GM12892 (cell line): ENCODE results near the gene LRIG3. TPM values are rescaled to one million over a fixed set of nuclear protein-coding genes. Genes with fewer than 3 reads are reported as not detected.

Experiments
- DNase-seq: peaks from one replicate; pipeline ENCODE4 v3.0.0; 2011; ENCODE audit not compliant: insufficient read length
- FAIRE-seq: peaks from 2 replicates; lab custom pipeline; 2011; peaks lifted over from hg19 to GRCh38; lab: Jason Lieb, UNC
- POLR2A ChIP-seq: IDR thresholded peaks from 2 replicates; pipeline ENCODE4 v1.6.1; 2011; ENCODE audit warnings: low read depth, low read length, control low read depth
- POLR2AphosphoS5 ChIP-seq: IDR thresholded peaks from 2 replicates; pipeline ENCODE4 v1.6.1; 2011; ENCODE audit warnings: low read depth, low read length, control low read depth
- TAF1 ChIP-seq: IDR thresholded peaks from 2 replicates; pipeline ENCODE4 v1.6.1; 2011; ENCODE audit warnings: low read depth, mild to moderate bottlenecking, control low read depth, low read length, borderline replicate concordance
- polyA plus RNA-seq: library from polyadenylated mRNA; unstranded; fragments of >200 nt; gene quantifications from one replicate; pipeline ENCODE4 v1.2.1, GENCODE V29; 2012; ENCODE audit warnings: missing spikeins, inconsistent platforms; ENCODE audit not compliant: missing spikeins

Gene LRIG3, protein sequence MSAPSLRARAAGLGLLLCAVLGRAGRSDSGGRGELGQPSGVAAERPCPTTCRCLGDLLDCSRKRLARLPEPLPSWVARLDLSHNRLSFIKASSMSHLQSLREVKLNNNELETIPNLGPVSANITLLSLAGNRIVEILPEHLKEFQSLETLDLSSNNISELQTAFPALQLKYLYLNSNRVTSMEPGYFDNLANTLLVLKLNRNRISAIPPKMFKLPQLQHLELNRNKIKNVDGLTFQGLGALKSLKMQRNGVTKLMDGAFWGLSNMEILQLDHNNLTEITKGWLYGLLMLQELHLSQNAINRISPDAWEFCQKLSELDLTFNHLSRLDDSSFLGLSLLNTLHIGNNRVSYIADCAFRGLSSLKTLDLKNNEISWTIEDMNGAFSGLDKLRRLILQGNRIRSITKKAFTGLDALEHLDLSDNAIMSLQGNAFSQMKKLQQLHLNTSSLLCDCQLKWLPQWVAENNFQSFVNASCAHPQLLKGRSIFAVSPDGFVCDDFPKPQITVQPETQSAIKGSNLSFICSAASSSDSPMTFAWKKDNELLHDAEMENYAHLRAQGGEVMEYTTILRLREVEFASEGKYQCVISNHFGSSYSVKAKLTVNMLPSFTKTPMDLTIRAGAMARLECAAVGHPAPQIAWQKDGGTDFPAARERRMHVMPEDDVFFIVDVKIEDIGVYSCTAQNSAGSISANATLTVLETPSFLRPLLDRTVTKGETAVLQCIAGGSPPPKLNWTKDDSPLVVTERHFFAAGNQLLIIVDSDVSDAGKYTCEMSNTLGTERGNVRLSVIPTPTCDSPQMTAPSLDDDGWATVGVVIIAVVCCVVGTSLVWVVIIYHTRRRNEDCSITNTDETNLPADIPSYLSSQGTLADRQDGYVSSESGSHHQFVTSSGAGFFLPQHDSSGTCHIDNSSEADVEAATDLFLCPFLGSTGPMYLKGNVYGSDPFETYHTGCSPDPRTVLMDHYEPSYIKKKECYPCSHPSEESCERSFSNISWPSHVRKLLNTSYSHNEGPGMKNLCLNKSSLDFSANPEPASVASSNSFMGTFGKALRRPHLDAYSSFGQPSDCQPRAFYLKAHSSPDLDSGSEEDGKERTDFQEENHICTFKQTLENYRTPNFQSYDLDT
- 2.7 TPM for polyA plus RNA-seq

DNA sequence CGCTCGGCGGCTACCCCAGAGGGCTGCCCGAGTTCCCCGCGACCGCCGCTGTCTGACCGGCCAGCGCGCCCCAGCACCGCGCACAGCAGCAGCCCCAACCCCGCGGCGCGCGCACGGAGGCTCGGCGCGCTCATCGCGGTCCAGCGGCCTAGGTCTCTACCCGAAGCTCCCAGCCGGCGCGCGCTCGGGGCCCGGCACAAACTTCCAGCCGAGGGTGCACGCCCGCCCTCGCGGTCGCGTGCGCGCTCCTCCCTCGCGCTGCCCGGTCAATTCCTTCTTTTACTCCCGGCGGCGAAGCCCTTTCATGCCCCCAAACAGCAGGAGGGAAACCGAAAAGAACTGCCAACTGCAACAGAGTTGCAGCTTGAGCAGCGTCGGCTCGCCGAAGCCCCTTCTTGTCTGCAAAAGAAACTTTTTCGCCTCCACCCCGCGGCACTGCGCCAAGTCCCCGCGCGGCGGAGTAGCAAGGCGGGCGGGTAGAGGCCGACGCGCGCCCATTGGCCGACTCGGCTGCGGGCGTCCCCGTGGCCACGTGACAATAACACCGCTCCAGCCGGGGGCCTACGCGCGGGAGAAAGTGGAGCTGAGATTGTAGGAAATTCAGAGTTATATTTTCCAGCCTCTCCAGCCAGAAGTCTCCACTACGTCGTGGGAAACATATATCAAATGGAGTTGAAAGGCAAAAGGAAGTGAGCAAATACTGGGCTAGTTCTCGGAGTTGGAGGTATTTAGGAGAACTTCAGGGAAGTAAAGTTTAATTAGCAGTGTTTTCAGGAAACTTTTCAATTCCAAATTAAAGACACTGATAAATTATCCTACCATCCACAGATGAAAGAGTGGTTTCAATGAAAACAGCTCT lies at the start of gene LRIG3:
TSS of gene LRIG3 (minus strand) at position 403 of the 859 bp plus-strand sequence. CDS start at position 134, 269 bp downstream.
- TF ChIP-seq POLR2A: no peak; the same call in 1 of the 2 replicates
- no peak for TF ChIP-seq TAF1
- no peak for TF ChIP-seq POLR2AphosphoS5
- DNase-seq: peak; percentile 32
- FAIRE-seq: peak; percentile 44

DNA sequence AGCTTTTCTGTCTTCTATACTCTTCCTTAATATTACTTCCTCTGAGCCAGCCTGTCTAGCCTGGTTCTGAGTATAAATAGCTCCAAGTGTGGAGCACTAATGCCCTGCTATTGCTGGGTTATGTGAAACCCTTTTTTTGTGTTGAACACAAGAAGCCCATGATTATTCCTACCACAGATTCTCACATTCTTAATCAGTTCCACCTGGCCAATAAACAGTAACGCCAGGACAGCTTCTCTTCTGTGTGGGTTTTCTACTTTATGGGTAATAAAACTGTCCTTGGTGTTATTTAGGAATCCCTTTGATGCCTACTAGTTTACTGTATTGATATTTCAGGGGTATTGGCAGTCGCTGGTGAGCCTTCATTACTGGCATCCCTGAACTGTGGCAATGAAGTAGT lies 48.9 kb upstream of the LRIG3 start:
- DNase-seq: no peak

DNA sequence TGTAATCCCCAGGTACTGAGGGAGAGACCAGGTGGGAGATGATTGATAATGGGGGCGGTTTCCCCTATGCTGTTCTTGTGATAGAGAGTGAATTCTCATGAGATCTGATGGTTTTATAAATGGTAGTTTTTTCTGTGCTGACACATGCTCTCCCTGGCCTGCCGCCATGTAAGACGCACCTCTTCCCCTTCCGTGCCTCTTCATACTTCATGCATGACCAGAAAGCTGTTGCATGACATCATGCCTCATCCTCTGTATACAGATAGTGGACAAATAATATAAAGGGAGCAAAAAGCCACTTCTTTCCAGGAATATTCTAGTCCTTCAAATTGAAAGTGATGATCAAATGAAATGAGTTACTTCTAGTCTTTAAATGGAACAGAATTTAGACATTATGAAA lies 47.3 kb upstream of the LRIG3 start:
- TF ChIP-seq POLR2AphosphoS5 (no peak), TAF1 (no peak), POLR2A (no peak)
- FAIRE-seq: no peak
- DNase-seq: no peak

More for the DNA sequence above, 48.9 kb upstream of the LRIG3 start:
- TF ChIP-seq TAF1 (no peak), POLR2AphosphoS5 (no peak), POLR2A (no peak)
- no peak for FAIRE-seq

DNA sequence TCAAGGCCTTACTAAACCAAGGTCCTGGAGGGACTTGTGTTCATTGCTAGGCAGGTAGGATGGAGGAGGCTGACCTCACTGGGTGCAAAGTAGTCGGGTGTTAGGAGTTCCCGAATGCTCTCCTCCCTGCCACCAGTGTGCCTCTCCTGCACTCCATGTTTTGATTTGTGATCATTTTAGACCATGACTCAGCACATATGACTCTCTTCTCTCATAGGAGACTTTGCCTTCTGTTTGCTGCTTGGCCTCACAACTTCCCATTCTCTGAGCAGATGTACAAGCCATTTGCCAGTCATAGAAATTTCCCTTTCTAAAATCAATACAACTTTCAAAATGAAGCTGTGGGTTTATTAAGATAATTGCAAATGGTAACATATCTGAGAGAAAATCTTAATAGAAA lies 46.6 kb upstream of the LRIG3 start:
- no peak for FAIRE-seq
- DNase-seq: no peak
- no peak for TF ChIP-seq POLR2A
- no peak for TF ChIP-seq TAF1
- TF ChIP-seq POLR2AphosphoS5: no peak

DNA sequence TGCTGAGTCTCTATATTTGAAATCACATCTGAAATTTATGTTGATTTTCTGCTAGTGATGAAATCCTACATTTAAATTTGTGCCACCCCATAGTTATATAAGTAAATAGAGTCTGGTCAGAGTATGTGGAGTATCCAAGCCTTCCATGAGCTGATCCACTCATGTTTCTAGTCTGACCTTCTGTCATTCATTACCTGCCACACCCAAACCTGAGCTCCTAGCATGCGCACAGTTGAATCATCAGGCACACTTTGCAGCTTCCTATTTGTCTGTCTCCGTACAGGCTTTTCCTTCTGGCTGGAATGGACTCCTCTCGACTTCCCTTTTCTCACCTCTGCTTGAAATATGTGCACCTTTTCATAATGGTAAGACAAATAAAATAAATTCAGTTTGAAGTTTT lies 45.3 kb upstream of the LRIG3 start:
- TF ChIP-seq POLR2A (no peak), POLR2AphosphoS5 (no peak), TAF1 (no peak)
- DNase-seq: no peak
- no peak for FAIRE-seq

DNA sequence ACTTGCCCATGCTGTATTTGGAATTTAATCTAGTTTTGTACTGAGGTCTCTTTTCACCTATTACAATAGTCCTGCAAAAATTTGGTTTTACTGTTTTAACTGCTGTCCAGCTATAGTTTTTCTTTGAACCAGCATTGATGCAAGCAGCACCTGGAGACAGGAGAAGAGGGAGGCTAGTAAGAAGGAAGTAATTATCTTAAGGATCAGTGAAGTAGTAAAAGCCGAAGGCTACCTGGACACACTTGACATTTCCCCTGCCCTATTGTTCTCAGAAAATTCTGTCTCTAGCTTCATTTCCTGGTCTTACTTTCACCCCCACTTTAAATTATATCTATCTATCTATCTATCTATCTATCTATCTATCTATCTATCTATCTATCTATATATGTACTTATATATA lies 43.5 kb upstream of the LRIG3 start:
- no peak for DNase-seq
- no peak for FAIRE-seq
- TF ChIP-seq POLR2A (no peak), TAF1 (no peak), POLR2AphosphoS5 (no peak)

DNA sequence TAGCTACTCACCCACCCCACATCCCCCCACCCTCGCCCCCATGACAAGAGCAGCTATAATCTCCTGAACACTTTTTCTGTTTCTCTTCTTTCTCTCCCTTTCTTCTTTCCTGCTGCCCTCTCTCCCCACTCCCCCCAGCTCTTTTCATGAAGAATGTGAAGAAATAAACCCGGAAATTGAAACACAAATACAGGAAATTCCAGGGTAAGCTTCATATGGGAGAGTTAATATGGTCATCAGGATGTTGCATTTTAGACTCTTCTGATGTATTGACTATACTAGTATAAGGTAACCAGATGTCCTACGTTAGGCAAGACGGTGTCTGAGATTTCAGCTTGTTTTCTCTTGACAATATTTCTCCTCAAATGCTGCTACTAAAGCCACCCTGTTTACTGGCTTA lies 41.6 kb upstream of the LRIG3 start:
- FAIRE-seq (no peak), DNase-seq (no peak)
- TF ChIP-seq POLR2A (no peak), POLR2AphosphoS5 (no peak), TAF1 (no peak)

DNA sequence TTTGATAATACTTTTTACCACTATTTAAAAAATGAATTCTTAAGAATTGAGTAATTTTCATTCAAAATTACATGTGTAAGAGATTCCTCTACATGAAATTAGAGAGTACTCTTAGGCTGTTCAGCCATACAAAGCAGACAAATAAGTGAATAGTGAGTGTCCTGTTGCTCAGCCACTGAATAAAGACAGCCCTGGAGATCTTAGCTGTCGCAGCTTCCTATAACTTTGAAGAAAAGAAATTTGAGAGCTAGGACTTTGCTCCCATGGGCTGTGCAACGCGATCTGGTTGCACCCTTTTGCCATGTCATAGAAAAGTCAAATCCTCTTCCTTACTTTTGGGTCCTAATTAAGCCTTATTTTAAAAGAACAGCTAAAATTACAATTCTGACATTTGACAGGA lies 40.9 kb upstream of the LRIG3 start:
- TF ChIP-seq POLR2AphosphoS5 (no peak), TAF1 (no peak), POLR2A (no peak)
- no peak for DNase-seq
- no peak for FAIRE-seq

DNA sequence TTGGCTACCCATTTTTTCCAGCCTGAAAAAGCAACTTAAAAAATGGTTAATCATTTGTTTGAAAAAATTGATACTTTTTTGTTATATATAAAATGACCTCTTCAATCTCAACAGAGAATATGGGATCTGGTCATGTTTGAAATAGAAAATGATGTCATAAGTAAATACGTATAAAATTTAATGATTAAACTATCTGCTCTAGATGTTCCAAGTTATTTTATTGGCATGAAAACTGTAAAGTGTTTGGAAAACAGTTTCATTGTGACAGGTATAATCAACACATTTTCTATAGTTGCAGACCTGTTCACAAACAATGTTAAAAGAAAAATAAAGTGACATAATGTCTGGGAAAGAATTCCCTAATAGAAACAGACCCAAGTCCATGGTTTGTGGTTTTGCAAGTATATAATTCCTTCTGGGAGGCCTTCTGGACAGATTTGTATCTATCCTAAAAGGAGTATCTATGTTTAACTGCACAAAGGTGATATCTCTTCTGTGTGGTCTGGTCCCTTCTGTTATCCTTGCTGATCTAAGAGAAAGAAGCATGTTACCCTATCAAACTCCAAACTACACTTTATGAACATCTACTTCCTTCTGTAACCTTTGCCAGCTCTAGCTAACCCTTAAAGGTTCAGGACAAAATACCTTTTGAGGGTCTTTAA lies 39.5 kb upstream of the LRIG3 start:
- TF ChIP-seq TAF1: no peak
- TF ChIP-seq POLR2AphosphoS5: no peak
- no peak for TF ChIP-seq POLR2A
- no peak for FAIRE-seq
- no peak for DNase-seq

DNA sequence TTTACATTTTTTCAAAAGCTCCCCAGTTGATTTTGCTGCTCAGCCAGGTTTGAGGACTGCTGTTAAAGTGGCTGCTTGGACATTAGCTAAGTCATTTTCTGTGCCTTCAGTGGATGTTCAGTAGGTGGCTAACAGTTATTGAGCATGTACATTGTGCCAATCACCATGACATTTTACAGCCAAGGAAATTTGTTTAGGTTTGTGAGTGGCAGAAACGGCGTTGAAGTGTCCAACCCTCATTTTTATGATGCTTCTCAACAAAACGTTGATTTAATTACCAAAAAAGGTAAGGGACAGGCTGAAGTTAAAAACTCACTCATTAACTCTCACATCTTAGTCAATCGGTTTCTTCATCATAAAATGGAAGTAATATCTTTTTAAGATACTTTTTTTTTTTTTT lies 37.0 kb upstream of the LRIG3 start:
- FAIRE-seq: no peak
- TF ChIP-seq POLR2AphosphoS5 (no peak), TAF1 (no peak), POLR2A (no peak)
- DNase-seq: no peak
